ENCODE measurements around the gene ARMC12.

The ARMC12 gene

GRCh38 chr6:35796236-35796635, 59.4 kb downstream of the ARMC12 start:
- Histone ChIP-seq H3K27me3 (ENCODE audit: insufficient read depth, poor library complexity, severe bottlenecking) (peaks cover 11% of the 10 kb centered on the region), H3K27ac (replicated peaks) (no peak overlapping the region), H3K4me3 (replicated peaks; ENCODE audit: insufficient read depth, low read length) (no peak overlapping the region)
- TF ChIP-seq GABPA (IDR thresholded peaks at IDR 0.05; ENCODE audit: low read depth) (no peak), POLR2AphosphoS5 (IDR thresholded peaks at IDR 0.05; ENCODE audit: low read depth) (no peak), CTCF (IDR thresholded peaks at IDR 0.05; ENCODE audit: insufficient read depth, low read length) (no peak), SPI1 (IDR thresholded peaks at IDR 0.05; ENCODE audit: borderline replicate concordance, low read depth) (no peak)
- TF ChIP-seq, protein P1, sequence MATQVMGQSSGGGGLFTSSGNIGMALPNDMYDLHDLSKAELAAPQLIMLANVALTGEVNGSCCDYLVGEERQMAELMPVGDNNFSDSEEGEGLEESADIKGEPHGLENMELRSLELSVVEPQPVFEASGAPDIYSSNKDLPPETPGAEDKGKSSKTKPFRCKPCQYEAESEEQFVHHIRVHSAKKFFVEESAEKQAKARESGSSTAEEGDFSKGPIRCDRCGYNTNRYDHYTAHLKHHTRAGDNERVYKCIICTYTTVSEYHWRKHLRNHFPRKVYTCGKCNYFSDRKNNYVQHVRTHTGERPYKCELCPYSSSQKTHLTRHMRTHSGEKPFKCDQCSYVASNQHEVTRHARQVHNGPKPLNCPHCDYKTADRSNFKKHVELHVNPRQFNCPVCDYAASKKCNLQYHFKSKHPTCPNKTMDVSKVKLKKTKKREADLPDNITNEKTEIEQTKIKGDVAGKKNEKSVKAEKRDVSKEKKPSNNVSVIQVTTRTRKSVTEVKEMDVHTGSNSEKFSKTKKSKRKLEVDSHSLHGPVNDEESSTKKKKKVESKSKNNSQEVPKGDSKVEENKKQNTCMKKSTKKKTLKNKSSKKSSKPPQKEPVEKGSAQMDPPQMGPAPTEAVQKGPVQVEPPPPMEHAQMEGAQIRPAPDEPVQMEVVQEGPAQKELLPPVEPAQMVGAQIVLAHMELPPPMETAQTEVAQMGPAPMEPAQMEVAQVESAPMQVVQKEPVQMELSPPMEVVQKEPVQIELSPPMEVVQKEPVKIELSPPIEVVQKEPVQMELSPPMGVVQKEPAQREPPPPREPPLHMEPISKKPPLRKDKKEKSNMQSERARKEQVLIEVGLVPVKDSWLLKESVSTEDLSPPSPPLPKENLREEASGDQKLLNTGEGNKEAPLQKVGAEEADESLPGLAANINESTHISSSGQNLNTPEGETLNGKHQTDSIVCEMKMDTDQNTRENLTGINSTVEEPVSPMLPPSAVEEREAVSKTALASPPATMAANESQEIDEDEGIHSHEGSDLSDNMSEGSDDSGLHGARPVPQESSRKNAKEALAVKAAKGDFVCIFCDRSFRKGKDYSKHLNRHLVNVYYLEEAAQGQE (IDR thresholded peaks at IDR 0.05; ENCODE audit: insufficient replicate concordance, low read depth) = no peak
- no peak for DNase-seq (ENCODE audit: low read depth in 1 of 2, low spot score in 1 of 2)

DNA sequence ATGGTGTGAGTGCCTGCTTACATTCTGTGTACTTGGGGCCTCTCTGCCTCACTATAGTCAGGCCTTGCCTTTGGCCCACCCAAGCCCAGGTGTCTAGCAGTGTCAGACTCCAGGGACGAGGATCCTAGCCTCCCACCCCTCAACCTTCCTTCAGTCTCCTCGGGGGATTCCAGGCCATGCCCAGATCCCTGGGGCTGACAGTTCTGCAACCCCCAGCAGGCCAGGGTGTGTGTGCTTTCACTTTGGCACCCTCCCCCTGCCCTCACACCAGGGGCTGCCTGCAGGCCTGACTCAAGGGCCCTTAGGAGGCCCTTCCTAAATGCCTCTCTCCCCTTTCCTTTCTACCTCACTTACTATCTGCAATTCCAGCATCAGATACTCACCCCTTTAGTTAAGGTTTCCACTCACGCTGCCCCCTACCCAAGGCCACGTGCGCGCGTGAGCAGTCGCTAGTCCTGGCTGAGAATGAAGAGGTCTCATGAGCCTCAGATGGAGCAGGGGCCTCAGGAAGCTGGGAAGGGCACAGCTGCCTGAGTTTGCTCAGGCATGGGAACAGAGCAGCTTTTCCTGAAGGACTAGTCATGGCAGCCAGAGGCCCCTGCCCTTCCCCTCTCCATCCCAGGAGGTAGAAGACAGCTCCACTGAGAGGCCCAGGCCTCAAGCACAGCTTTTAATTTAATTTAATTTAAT, 61.1 kb downstream of the ARMC12 start:
- Histone ChIP-seq H3K4me3 (replicated peaks; ENCODE audit: insufficient read depth, low read length) (no peak overlapping the region), H3K27me3 (ENCODE audit: insufficient read depth, poor library complexity, severe bottlenecking) (peaks cover 5% of the 10 kb centered on the region), H3K27ac (replicated peaks) (no peak overlapping the region)
- TF ChIP-seq CTCF (IDR thresholded peaks at IDR 0.05; ENCODE audit: insufficient read depth, low read length) = no peak
- TF ChIP-seq, protein P1 (IDR thresholded peaks at IDR 0.05; ENCODE audit: insufficient replicate concordance, low read depth) = no peak
- no peak for TF ChIP-seq POLR2AphosphoS5 (IDR thresholded peaks at IDR 0.05; ENCODE audit: low read depth)
- no peak for TF ChIP-seq SPI1 (IDR thresholded peaks at IDR 0.05; ENCODE audit: borderline replicate concordance, low read depth)
- no peak for TF ChIP-seq GABPA (IDR thresholded peaks at IDR 0.05; ENCODE audit: low read depth)
- no peak for DNase-seq (ENCODE audit: low read depth in 1 of 2, low spot score in 1 of 2)
